GM12878 (cell line): ENCODE measurements around the gene SLC29A2.

Experiments
- GABPA ChIP-seq: IDR thresholded peaks from 2 replicates; pipeline ENCODE4 v1.6.1; 2014; ENCODE audit warnings: antibody characterized with exemption, low read depth, mild to moderate bottlenecking, inconsistent platforms
- RAD21 ChIP-seq: IDR thresholded peaks from 2 replicates; pipeline ENCODE4 v1.6.1; 2011; ENCODE audit warnings: mild to moderate bottlenecking, low read depth, low read length, moderate library complexity; ENCODE audit not compliant: insufficient read depth
- SREBF2 ChIP-seq: IDR thresholded peaks from 2 replicates; pipeline ENCODE4 v1.6.1; 2012; ENCODE audit warnings: mild to moderate bottlenecking, low read length
- TF ChIP-seq, protein P1 (sequence below): IDR thresholded peaks from 2 replicates; pipeline ENCODE4 v1.6.1; 2011; ENCODE audit warnings: low read depth, mild to moderate bottlenecking, low read length, moderate library complexity, borderline replicate concordance; ENCODE audit errors: extremely low read depth
- TF ChIP-seq, protein P2 (sequence below), 3 experiments: IDR thresholded peaks in 2 of 3; conservative IDR thresholded peaks in 1 of 3; 2 replicates each; pipeline ENCODE4 v1.5.1; 2011; ENCODE audit warnings: low read depth in 3 of 3, low read length in 3 of 3, mild to moderate bottlenecking in 3 of 3, control low read depth in 2 of 3, moderate library complexity in 2 of 3, inconsistent platforms in 1 of 3, mixed read lengths in 1 of 3; ENCODE audit not compliant: control insufficient read depth in 2 of 3, insufficient read depth in 1 of 3; ENCODE audit errors: extremely low read depth in 1 of 3

DNA sequence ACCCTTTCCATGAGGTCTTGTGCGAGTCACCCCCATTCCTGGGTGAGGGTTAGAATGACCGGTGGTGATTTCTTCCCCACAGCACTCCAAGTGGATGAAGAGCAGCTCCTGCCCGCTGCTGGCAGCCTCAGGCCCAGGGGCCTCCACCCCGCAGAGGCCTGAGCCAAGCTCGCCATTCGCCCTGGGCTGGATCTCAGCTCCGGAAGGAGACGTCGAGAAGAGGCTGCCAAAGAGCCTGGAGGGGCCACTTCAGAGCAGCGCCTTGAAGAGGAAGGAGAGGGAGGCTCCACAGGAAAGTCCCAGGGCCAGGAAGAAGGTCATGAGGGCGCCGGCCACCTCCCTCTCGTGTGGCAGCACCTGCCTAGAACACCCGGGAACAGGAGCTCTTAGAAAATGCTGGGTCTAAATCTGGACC lies 8.4 kb downstream of the SLC29A2 start:
- TF ChIP-seq RAD21 = no peak
- TF ChIP-seq, protein P1, sequence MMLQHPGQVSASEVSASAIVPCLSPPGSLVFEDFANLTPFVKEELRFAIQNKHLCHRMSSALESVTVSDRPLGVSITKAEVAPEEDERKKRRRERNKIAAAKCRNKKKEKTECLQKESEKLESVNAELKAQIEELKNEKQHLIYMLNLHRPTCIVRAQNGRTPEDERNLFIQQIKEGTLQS = no peak
- TF ChIP-seq, protein P2, sequence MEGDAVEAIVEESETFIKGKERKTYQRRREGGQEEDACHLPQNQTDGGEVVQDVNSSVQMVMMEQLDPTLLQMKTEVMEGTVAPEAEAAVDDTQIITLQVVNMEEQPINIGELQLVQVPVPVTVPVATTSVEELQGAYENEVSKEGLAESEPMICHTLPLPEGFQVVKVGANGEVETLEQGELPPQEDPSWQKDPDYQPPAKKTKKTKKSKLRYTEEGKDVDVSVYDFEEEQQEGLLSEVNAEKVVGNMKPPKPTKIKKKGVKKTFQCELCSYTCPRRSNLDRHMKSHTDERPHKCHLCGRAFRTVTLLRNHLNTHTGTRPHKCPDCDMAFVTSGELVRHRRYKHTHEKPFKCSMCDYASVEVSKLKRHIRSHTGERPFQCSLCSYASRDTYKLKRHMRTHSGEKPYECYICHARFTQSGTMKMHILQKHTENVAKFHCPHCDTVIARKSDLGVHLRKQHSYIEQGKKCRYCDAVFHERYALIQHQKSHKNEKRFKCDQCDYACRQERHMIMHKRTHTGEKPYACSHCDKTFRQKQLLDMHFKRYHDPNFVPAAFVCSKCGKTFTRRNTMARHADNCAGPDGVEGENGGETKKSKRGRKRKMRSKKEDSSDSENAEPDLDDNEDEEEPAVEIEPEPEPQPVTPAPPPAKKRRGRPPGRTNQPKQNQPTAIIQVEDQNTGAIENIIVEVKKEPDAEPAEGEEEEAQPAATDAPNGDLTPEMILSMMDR (IDR thresholded peaks at IDR 0.05 in 2 of 3, conservative IDR thresholded peaks at IDR 0.05 in 1 of 3; ENCODE audit: control insufficient read depth in 2 of 3, extremely low read depth in 1 of 3, insufficient read depth in 1 of 3, low read depth in 3 of 3, low read length in 3 of 3) = no peak
- TF ChIP-seq SREBF2 = no peak
- TF ChIP-seq GABPA = no peak
